ENCODE data around the gene SKIC3. TPM values are rescaled to one million over a fixed set of nuclear protein-coding genes. Genes with fewer than 3 reads are reported as not detected.

SKIC3 gene
- total RNA-seq, result 176 and 201 TPM in 2 replicates

GRCh38 chr5:95554647-95555548 is at the start of gene SKIC3, which contains the start of gene ARSK:
Gene SKIC3, minus strand, starts transcription at chr5:95554977. Its CDS starts 7,827 bp downstream, at chr5:95547150.
Gene ARSK, plus strand, starts transcription at chr5:95555101. Its CDS starts 178 bp downstream, at chr5:95555279.

Small RNA genes within 50 kb of the gene (small RNA-seq; reads per million reads assigned to genes)
- not detected for gene RNU6-308P

Other genes with a start within 250 kb of the SKIC3 start
- gene FAM81B, start 163.6 kb downstream of the SKIC3 start, total RNA-seq, result not detected in 2 replicates
- gene ARSK, start 124 bp upstream of the SKIC3 start, total RNA-seq, result 13.0 and 14.1 TPM in 2 replicates
- 0.27 and 0.29 TPM in 2 replicates for gene GPR150, start 65.1 kb upstream of the SKIC3 start, total RNA-seq
- gene RFESD, start 91.8 kb upstream of the SKIC3 start, total RNA-seq, result 1.2 and 1.7 TPM in 2 replicates
- gene SPATA9, start 128.0 kb upstream of the SKIC3 start, total RNA-seq, result not detected in 2 replicates
- gene RHOBTB3, start 176.4 kb upstream of the SKIC3 start, total RNA-seq, result 111 and 213 TPM in 2 replicates

Measured in thoracic aorta endothelial cell (primary cell).